Activated T-cell treated with anti-CD3 and anti-CD28 coated beads, Interleukin-2, amount 50 U/mL, for 24 hours (primary cell): ENCODE measurements around the gene CCNI2.

Experiments used
- DNase-seq: peaks from one replicate; pipeline ENCODE4 v3.0.0-alpha.2; 2020
- H3K27ac Mint-ChIP-seq: 2 replicates; pipeline ENCODE4 v1.8.0; 2020; ENCODE audit warnings: mild to moderate bottlenecking, mixed read lengths
- H3K27me3 Mint-ChIP-seq: 2 replicates; pipeline ENCODE4 v1.8.0; 2020; ENCODE audit warnings: mixed read lengths
- H3K36me3 Mint-ChIP-seq: 2 replicates; pipeline ENCODE4 v1.8.0; 2020; ENCODE audit warnings: low read depth, mixed read lengths
- H3K4me1 Mint-ChIP-seq: 2 replicates; pipeline ENCODE4 v1.8.0; 2020; ENCODE audit warnings: low read depth, mixed read lengths
- H3K4me3 Mint-ChIP-seq: 2 replicates; pipeline ENCODE4 v1.8.0; 2020; ENCODE audit warnings: mild to moderate bottlenecking, moderate library complexity, mixed read lengths
- H3K9me3 Mint-ChIP-seq: 2 replicates; pipeline ENCODE4 v1.8.0; 2020; ENCODE audit warnings: mixed read lengths

Gene CCNI2, protein sequence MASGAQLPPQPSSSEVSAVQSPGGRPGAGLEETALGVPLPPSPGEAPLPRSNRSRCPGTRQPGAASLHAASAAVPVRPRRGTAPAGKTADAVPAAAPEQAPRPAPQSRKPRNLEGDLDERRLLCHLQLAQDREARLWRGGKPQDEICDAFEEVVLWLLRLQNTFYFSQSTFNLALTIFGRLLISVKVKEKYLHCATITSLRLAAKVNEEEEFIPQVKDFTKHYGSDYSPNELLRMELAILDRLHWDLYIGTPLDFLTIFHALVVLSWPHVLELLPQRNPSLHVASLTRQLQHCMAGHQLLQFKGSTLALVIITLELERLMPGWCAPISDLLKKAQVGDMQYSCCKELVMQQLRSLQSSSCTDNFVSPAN

GRCh38 chr5:132746954-132747615, at the start of gene CCNI2:
CCNI2 (plus strand) TSS chr5:132747426; CDS start chr5:132747496, 70 bp downstream.
- H3K4me3 Mint-ChIP-seq, result peak within 1 kb of the TSS; percentile 73
- DNase-seq, result peak; percentile 81
- peak within 1 kb of the TSS; percentile 66 for H3K27ac Mint-ChIP-seq
- peaks cover 30% of the 10 kb centered on the region for H3K4me1 Mint-ChIP-seq
- peaks cover 30% of the 10 kb centered on the region for H3K36me3 Mint-ChIP-seq
- no peaks in the 10 kb centered on the region for H3K9me3 Mint-ChIP-seq
- H3K27me3 Mint-ChIP-seq, result no peaks in the 10 kb centered on the region

DNA sequence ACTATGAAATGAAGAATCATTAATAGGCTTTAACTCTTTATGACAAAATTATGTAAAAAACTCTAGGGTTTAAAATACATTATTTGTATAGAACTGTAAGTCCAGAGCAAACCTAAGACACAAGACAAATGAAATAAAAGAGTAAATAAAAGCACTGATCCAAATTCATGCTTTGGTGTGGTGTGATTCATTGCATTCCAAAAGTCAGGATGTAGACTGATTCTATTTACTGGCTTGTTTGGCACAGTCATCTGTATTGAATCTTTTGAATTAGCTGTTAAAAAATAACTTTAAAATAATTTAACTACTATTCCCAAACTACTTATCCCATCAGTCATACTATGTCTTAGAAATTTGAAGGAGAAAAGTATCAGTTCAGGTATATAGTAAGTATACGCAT, 42.4 kb upstream of the CCNI2 start:
- DNase-seq, result no peak
- Mint-ChIP-seq H3K4me3 (no peak overlapping the region), H3K27me3 (no peaks in the 10 kb centered on the region), H3K9me3 (no peaks in the 10 kb centered on the region), H3K36me3 (peaks cover 37% of the 10 kb centered on the region), H3K4me1 (no peaks in the 10 kb centered on the region), H3K27ac (no peak overlapping the region)

DNA sequence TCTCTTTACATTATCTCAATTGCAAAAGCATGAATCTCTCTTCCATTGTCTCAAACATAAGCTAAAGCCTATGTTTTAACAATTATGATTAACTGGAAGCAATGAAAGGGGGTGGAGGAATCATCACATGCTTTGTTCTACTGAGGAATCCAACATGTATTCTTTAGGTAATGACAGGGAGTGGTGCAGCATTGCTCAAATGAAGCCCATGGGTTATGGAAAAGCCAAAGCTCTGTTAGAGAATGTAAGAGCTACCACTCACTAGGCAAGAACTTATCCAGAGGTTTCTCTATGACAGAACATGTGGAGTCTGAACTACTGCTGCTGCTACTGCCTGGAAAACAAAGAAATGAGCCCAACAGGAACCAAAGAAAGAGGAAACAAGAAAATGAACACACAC, 38.6 kb upstream of the CCNI2 start:
- H3K9me3 Mint-ChIP-seq, result no peaks in the 10 kb centered on the region
- no peaks in the 10 kb centered on the region for H3K4me1 Mint-ChIP-seq
- no peak overlapping the region for H3K4me3 Mint-ChIP-seq
- no peak overlapping the region for H3K27ac Mint-ChIP-seq
- DNase-seq, result no peak
- peaks cover 22% of the 10 kb centered on the region for H3K36me3 Mint-ChIP-seq
- no peaks in the 10 kb centered on the region for H3K27me3 Mint-ChIP-seq

DNA sequence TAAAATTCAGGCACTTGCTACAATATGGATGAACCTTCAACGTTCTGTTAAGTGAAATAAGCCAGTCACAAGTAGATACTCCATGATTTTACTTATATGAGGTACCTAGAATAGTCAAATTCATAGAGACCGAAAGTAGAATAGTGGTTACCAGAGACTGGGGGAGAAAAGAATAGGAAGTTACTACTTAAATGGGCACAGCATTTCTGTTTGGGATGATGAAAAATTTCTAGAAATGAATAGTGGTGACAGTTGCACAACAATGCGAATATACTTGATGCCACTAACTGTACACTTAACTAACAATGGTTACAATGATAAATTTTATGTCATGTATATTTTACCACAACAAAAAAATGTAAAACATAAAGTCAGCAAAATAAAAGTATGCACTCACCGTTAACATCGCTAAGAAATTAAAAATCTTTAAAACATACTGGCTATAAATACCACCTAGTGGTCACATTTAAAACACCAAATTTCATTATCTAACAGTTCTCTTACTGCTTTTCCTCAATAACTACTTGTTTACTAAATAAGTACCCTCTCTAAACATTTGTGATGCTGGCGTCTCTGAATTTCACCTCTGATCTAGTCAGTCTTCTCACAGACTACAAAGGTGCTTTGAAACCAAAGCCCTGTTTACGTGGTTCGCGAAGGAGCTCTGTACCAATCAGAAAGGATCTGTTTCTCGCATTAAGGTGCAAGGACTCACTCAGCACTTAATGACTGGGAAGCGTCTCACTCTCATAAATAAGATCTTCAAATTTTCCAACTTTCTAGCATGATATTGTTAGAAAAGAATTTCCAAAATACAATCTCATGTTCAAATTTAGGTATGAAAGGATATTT, 32.5 kb upstream of the CCNI2 start:
- peaks cover 29% of the 10 kb centered on the region for H3K36me3 Mint-ChIP-seq
- no peak for DNase-seq

GRCh38 chr5:132718544-132719312, 28.5 kb upstream of the CCNI2 start:
- Mint-ChIP-seq H3K4me3 (no peak overlapping the region), H3K36me3 (peaks cover 40% of the 10 kb centered on the region)

More for the DNA sequence above, 32.5 kb upstream of the CCNI2 start:
- Mint-ChIP-seq H3K27ac (no peak overlapping the region), H3K4me1 (peaks cover 12% of the 10 kb centered on the region), H3K4me3 (no peak overlapping the region), H3K27me3 (no peaks in the 10 kb centered on the region), H3K9me3 (no peaks in the 10 kb centered on the region)

DNA sequence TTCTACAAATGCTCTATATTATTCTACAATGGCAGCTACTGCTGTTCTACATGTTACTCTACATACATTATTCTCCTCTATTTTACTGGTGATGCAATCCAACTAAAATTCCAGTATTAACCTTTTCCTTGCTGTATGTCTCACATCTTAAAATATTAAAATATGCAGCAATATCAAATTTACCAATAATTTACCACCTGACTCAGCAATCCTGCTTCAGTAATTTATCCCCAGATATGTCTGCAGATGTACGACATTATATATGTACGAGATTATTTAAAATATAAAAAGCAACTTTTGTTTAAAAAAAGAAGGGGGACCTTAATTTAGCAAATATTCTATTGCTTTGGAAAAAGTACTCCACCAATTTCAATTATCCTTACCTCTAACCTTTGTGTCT, 21.5 kb upstream of the CCNI2 start:
- Mint-ChIP-seq H3K27ac (no peak overlapping the region), H3K4me3 (no peak overlapping the region), H3K27me3 (no peaks in the 10 kb centered on the region), H3K36me3 (peaks cover 50% of the 10 kb centered on the region), H3K4me1 (peaks cover 5% of the 10 kb centered on the region), H3K9me3 (no peaks in the 10 kb centered on the region)
- DNase-seq, result no peak

More at GRCh38 chr5:132718544-132719312, 28.5 kb upstream of the CCNI2 start:
- Mint-ChIP-seq H3K9me3 (no peaks in the 10 kb centered on the region), H3K4me1 (peaks cover 12% of the 10 kb centered on the region), H3K27ac (no peak overlapping the region), H3K27me3 (no peaks in the 10 kb centered on the region)
- DNase-seq, result no peak

- no peak overlapping the region for H3K27ac Mint-ChIP-seq
- H3K36me3 Mint-ChIP-seq, result peaks cover 48% of the 10 kb centered on the region
- H3K9me3 Mint-ChIP-seq, result no peaks in the 10 kb centered on the region
- DNase-seq, result no peak
- peaks cover 12% of the 10 kb centered on the region for H3K4me1 Mint-ChIP-seq
- H3K27me3 Mint-ChIP-seq, result no peaks in the 10 kb centered on the region
- no peak overlapping the region for H3K4me3 Mint-ChIP-seq
Measured at GRCh38 chr5:132729896-132730295, 17.3 kb upstream of the CCNI2 start.

- Mint-ChIP-seq H3K27me3 (no peaks in the 10 kb centered on the region), H3K9me3 (no peaks in the 10 kb centered on the region), H3K4me3 (no peak overlapping the region), H3K36me3 (peaks cover 30% of the 10 kb centered on the region), H3K27ac (no peak overlapping the region), H3K4me1 (peaks cover 37% of the 10 kb centered on the region)
- no peak for DNase-seq
Measured at GRCh38 chr5:132733499-132734148, 13.6 kb upstream of the CCNI2 start.

DNA sequence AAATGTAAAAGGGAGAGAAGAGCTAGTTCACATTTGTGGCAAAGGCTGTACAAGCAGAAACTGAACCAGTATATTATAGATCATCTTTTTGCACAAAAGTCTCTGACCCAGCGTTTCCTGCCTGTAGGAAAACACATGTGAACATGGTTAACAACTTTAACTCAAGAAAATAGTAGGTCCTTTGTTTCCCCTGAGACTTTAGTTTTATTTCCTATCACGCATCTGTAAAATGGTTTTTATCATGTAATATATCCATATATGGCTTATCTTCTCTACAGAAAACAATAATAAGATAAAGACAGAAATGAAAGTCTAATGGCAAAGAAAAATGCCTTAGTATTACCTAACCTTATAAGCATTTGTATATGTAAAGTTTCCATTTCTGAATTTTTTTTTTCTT, 12.5 kb upstream of the CCNI2 start:
- Mint-ChIP-seq H3K9me3 (no peaks in the 10 kb centered on the region), H3K4me3 (no peak overlapping the region), H3K36me3 (peaks cover 24% of the 10 kb centered on the region), H3K4me1 (peaks cover 37% of the 10 kb centered on the region), H3K27me3 (no peaks in the 10 kb centered on the region), H3K27ac (no peak overlapping the region)
- no peak for DNase-seq

DNA sequence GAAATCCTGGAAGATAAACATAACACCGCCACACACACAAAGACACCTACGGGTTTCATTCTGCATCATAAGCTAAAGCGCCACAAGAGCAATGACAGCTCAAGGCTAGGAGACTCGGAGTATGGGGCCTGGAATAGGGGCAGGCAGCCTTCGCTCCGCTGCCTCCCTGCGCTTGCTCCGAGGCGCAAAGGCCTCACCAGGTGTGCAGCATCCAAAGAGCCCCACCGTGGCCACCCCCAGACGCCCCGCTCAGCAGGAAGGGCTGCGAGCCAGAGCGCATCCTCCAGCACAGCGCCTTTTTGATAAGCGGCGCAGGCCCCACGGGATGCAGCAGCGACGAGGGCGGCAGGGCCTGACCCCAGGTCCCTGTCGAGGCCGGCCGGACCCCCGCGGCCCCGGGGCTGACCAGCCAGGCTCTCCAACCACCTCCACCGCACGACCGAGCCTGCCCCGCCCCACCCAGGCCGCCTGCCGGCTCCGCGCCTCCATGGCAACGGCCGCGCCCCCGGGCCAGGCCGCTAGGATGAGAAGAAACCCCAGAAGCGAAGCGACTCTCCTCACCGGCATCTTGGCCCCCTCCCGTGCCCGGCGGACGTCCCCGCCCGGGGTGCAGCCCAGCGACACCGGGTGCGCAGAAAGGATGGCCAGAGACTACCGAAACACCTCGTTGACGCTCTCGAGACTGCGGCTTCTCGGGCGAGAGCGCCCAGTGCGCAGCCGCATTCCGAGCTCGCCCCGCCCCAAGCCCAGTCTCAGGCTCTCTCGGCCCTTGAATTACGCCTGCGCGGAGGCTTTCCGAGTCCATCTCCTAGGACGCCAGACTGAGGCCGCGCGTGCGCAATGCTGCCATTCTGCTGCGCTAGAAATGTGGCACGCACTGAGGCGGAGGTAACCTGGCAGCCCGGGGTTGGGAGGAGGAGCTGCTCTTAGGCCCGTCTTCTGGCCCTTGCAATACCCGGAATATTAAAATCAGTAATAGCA, 10.1 kb upstream of the CCNI2 start, which contains the start of gene KIF3A:
Gene KIF3A, minus strand, starts transcription at position 694 of the 981 bp plus-strand sequence. Its CDS starts 127 bp downstream, at position 567.
- H3K36me3 Mint-ChIP-seq, result peaks cover 12% of the 10 kb centered on the region
- no peaks in the 10 kb centered on the region for H3K9me3 Mint-ChIP-seq
- peak; percentile 99 for DNase-seq
- peaks cover 35% of the 10 kb centered on the region for H3K4me1 Mint-ChIP-seq
- H3K4me3 Mint-ChIP-seq, result peak within 1 kb of the TSS; percentile 86
- no peaks in the 10 kb centered on the region for H3K27me3 Mint-ChIP-seq
- peak within 1 kb of the TSS; percentile 93 for H3K27ac Mint-ChIP-seq

GRCh38 chr5:132737982-132738681, 9.1 kb upstream of the CCNI2 start:
- peak overlapping the region; percentile 86 for H3K4me3 Mint-ChIP-seq

GRCh38 chr5:132739232-132739631, 8.0 kb upstream of the CCNI2 start:
- H3K27ac Mint-ChIP-seq, result no peak overlapping the region

More at GRCh38 chr5:132737982-132738681, 9.1 kb upstream of the CCNI2 start:
- Mint-ChIP-seq H3K27me3 (no peaks in the 10 kb centered on the region), H3K9me3 (no peaks in the 10 kb centered on the region), H3K36me3 (peaks cover 9% of the 10 kb centered on the region), H3K27ac (peak overlapping the region; percentile 93), H3K4me1 (peaks cover 35% of the 10 kb centered on the region)
- no peak for DNase-seq

More at GRCh38 chr5:132739232-132739631, 8.0 kb upstream of the CCNI2 start:
- H3K4me1 Mint-ChIP-seq, result peaks cover 30% of the 10 kb centered on the region
- H3K4me3 Mint-ChIP-seq, result no peak overlapping the region
- no peaks in the 10 kb centered on the region for H3K27me3 Mint-ChIP-seq
- no peaks in the 10 kb centered on the region for H3K36me3 Mint-ChIP-seq
- no peak for DNase-seq
- H3K9me3 Mint-ChIP-seq, result no peaks in the 10 kb centered on the region
